Activated naive CD4-positive, alpha-beta T cell treated with anti-CD3 and anti-CD28 coated beads, Interleukin-2, amount 10 ng/mL, durations not matched to agents 7 days and 5 days (primary cell): Measurements from ENCODE around the gene SLC22A5.

ENCODE experiments used
- CTCF ChIA-PET: fragments of 350-600 bp; sonication (Branson Sonifier 250); formaldehyde crosslinking; loops from one replicate; lab custom pipeline; 2021; ENCODE audit warnings: antibody characterized with exemption; lab: Charles Lee
- DNase-seq: peaks from one replicate; pipeline ENCODE4 v3.0.0-alpha.2; 2020
- H3K27ac Mint-ChIP-seq: one replicate; pipeline ENCODE4 v1.8.0; 2021; ENCODE audit warnings: mild to moderate bottlenecking, moderate library complexity, mixed read lengths
- H3K27me3 Mint-ChIP-seq: one replicate; pipeline ENCODE4 v1.8.0; 2021; ENCODE audit warnings: mild to moderate bottlenecking, mixed read lengths
- H3K36me3 Mint-ChIP-seq: one replicate; pipeline ENCODE4 v1.8.0; 2021; ENCODE audit warnings: mixed read lengths
- H3K4me1 Mint-ChIP-seq: one replicate; pipeline ENCODE4 v1.8.0; 2021; ENCODE audit warnings: mixed read lengths
- H3K4me3 Mint-ChIP-seq: one replicate; pipeline ENCODE4 v1.8.0; 2021; ENCODE audit warnings: mild to moderate bottlenecking, moderate library complexity, mixed read lengths
- H3K9me3 Mint-ChIP-seq: one replicate; pipeline ENCODE4 v1.8.0; 2021; ENCODE audit warnings: mixed read lengths

Gene SLC22A5

GRCh38 chr5:132425975-132426524, 56.5 kb downstream of the SLC22A5 start:
- peak overlapping the region; percentile 98 for H3K27ac Mint-ChIP-seq
- H3K27me3 Mint-ChIP-seq: no peaks in the 10 kb centered on the region
- peak overlapping the region; percentile 56 for H3K4me3 Mint-ChIP-seq
- H3K9me3 Mint-ChIP-seq: no peaks in the 10 kb centered on the region
- CTCF ChIA-PET: interaction anchor here (0.7 to 7.6 kb wide), 17 partner anchors 9 to 79 kb away, joined by 3 to 87 read pairs (median 8); partner anchors contain the start of gene IRF1
- DNase-seq: no peak
- H3K4me1 Mint-ChIP-seq: peaks cover 100% of the 10 kb centered on the region
- peaks cover 64% of the 10 kb centered on the region for H3K36me3 Mint-ChIP-seq

GRCh38 chr5:132426525-132427138, 57.1 kb downstream of the SLC22A5 start:
- Mint-ChIP-seq H3K27me3 (no peaks in the 10 kb centered on the region), H3K36me3 (peaks cover 63% of the 10 kb centered on the region), H3K4me3 (peak overlapping the region; percentile 56), H3K27ac (peak overlapping the region; percentile 98), H3K9me3 (no peaks in the 10 kb centered on the region), H3K4me1 (peaks cover 100% of the 10 kb centered on the region)
- CTCF ChIA-PET: interaction anchor here (0.7 to 7.6 kb wide), 18 partner anchors 10 to 78 kb away, joined by 3 to 87 read pairs (median 7); partner anchors contain the start of gene IRF1
- DNase-seq: peak; percentile 81

DNA sequence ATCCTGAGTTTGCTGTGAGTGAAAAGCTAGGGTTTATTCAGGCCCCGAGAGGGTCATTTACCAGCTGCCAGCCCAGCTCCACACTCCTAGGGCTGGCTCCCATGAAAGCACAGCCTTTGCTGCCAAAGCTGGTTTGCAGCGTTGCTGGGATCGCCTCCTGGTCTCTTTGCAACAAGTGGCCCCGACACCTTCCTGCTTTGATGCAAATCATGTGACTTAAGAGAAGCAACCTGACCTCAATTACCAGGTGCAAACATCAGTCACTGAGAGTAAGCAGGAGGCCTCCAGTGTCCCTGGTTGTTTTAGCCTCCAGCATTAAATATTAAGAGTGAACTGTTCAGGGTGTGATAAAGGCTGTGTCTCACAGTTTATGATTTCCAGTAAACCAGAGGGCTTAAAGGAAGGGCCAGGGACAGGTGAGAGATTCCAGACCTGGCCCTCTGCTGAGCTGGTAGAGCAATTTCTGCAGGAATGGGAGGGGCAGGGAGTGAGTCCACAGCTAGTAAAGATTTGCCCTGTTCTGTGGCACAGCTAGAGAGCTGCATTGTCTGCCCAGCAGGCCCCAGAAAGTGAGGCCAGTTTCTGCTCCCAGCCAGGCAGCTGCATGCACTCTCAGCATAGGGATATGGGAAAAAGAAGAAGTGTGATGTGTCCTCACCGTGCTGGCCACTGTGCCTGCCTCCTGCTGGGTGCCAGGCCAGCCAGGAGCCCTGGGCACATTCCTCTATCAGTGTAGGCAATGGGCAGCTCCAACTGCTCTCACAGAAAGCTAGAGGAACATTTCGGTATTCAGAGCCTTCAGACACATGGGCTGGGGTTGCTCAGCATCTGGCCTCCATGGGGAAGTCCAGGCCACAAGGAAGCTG, 58.0 kb downstream of the SLC22A5 start:
- H3K9me3 Mint-ChIP-seq: no peaks in the 10 kb centered on the region
- peak overlapping the region; percentile 56 for H3K4me3 Mint-ChIP-seq
- peak; percentile 78 for DNase-seq
- peaks cover 68% of the 10 kb centered on the region for H3K36me3 Mint-ChIP-seq
- H3K27ac Mint-ChIP-seq: peak overlapping the region; percentile 98
- H3K27me3 Mint-ChIP-seq: no peaks in the 10 kb centered on the region
- CTCF ChIA-PET: interaction anchor here (1.0 to 7.6 kb wide), 14 partner anchors 9 to 78 kb away, joined by 3 to 87 read pairs (median 8); partner anchors contain the start of gene IRF1
- H3K4me1 Mint-ChIP-seq: peaks cover 100% of the 10 kb centered on the region

DNA sequence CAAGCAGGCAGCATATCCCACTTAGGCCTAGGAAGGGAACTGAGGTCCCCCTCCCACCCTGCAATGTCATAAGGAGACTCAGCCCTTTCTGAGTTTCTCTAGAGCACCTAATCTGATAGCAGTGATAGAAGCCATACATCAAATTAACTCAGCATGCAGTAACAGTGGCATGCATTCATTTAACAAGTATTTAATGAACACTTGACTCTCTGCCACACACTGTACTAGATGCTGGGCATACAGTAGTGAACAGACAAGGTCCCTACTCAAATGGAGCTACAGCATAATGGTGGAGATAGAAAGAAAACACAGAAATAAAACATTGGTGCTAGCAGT, 58.6 kb downstream of the SLC22A5 start:
- H3K4me1 Mint-ChIP-seq: peaks cover 100% of the 10 kb centered on the region
- DNase-seq: no peak
- CTCF ChIA-PET: interaction anchor here (0.8 to 7.6 kb wide), 9 partner anchors 9 to 69 kb away, joined by 3 to 87 read pairs (median 20); partner anchors contain the start of gene IRF1
- H3K27ac Mint-ChIP-seq: peak overlapping the region; percentile 98
- H3K4me3 Mint-ChIP-seq: peak overlapping the region; percentile 56
- H3K9me3 Mint-ChIP-seq: no peaks in the 10 kb centered on the region
- no peaks in the 10 kb centered on the region for H3K27me3 Mint-ChIP-seq
- peaks cover 68% of the 10 kb centered on the region for H3K36me3 Mint-ChIP-seq

DNA sequence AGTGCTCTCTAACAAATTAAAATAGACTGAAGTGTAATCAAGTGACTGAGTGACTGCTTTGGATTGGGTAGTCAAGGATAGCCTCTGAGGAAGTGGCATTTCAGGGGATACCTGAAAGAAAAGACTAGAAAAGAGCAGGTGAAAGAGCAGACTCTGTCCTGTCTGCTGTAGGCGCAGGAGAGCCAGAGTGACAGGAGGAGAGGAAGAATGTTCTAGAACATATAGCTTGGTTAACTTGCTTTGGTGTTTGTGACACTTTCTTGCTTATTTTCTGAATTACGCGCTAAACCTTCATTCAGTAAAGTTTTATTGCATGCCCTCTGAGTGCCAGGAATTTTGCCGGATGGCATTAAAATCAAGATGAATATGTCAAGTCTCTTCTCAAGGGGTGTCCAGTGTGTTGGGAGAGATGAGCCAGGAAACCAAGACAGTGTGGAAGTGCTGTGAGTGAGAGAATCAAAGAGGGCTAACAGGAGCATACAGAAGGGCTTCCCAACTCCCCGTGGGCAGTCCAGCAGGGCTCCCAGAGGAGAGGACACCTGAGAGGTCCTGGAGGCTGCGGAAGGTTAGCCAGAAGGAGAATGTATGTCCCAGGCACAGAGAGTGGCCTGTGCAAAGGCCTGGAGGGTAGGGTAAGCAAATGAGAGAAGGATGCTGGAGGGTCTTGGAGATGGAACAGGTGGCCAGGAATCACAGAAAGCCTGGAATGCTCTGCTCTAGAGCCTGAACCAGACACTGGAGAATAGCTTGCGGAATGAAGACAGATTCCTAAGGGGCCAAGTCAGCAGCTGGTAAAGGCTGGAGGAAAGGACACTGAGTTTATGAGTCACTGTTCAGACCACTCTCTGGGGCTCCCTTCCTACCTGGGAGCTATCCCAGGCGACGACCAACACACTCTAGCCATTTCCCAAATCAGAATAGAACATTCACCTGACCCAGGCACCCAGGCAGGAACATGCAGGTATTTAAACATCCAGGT, 59.3 kb downstream of the SLC22A5 start:
- H3K4me3 Mint-ChIP-seq: peak overlapping the region; percentile 56
- CTCF ChIA-PET: interaction anchor here (0.8 to 7.6 kb wide), 7 partner anchors 8 to 69 kb away, joined by 3 to 87 read pairs (median 20); partner anchors contain the start of gene IRF1
- no peak for DNase-seq

DNA sequence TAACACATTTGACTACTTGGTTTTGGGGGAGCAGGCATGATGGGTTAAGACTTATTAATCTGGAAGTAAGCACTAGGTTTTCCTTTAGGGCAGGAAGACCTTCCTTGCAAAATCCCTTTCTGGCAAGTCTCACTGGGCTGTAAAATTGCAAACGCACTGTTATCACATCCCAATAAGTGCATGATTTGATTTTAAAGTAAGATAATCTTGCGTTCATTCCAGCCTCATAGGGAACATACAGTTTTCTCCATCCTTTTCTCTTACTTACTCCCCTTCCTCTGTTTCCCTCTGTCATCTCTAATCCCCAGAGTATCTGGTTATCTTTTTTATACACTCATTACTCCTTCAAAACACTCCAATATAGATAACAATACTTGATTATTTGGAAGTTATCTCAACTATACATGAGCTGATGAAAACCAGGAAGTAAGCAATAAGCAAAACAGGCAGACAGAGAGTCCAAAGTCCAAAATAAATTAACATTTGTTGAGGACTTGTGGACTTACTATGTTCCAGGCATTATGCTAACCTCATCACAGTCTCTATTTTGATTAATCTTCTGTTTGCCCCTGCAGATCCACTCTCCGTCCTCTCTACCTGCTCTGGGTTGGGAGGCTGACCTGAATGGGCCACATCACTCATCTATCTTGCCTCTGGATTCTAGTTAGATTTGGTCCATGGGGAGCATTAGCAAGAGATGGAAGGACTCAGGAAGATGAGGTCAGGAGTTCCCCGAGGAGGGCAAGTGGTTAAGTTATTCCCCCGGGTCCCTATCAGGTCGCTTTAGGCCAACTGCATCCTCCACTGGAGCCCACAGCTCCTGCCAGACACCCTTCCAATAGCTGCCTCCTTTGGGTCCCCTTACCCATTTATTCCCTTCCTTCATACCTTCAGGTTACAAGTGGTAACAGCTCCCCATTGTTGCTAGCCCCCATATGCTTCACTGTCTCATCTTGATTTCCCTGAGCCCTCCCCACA, 60.2 kb downstream of the SLC22A5 start:
- CTCF ChIA-PET: interaction anchor here (0.7 to 1.8 kb wide), 3 partner anchors 7 to 388 kb away, joined by 3 to 5 read pairs (median 3); no protein-coding TSS in a partner anchor
- H3K36me3 Mint-ChIP-seq: peaks cover 64% of the 10 kb centered on the region
- H3K4me3 Mint-ChIP-seq: no peak overlapping the region

More for the DNA sequence above, 59.3 kb downstream of the SLC22A5 start:
- H3K4me1 Mint-ChIP-seq: peaks cover 95% of the 10 kb centered on the region
- no peaks in the 10 kb centered on the region for H3K27me3 Mint-ChIP-seq
- peaks cover 62% of the 10 kb centered on the region for H3K36me3 Mint-ChIP-seq
- H3K27ac Mint-ChIP-seq: peak overlapping the region; percentile 98
- H3K9me3 Mint-ChIP-seq: no peaks in the 10 kb centered on the region

GRCh38 chr5:132430746-132431145, 61.2 kb downstream of the SLC22A5 start:
- peaks cover 70% of the 10 kb centered on the region for H3K36me3 Mint-ChIP-seq
- no peaks in the 10 kb centered on the region for H3K9me3 Mint-ChIP-seq
- H3K4me3 Mint-ChIP-seq: no peak overlapping the region
- peaks cover 94% of the 10 kb centered on the region for H3K4me1 Mint-ChIP-seq
- peak overlapping the region; percentile 84 for H3K27ac Mint-ChIP-seq
- CTCF ChIA-PET: interaction anchor here (0.7 kb wide), 1 partner anchor 389 kb away, joined by 3 read pairs; no protein-coding TSS in a partner anchor
- no peaks in the 10 kb centered on the region for H3K27me3 Mint-ChIP-seq
- no peak for DNase-seq

More for the DNA sequence above, 60.2 kb downstream of the SLC22A5 start:
- Mint-ChIP-seq H3K27ac (peak overlapping the region; percentile 85), H3K4me1 (peaks cover 94% of the 10 kb centered on the region), H3K9me3 (no peaks in the 10 kb centered on the region), H3K27me3 (no peaks in the 10 kb centered on the region)
- no peak for DNase-seq

DNA sequence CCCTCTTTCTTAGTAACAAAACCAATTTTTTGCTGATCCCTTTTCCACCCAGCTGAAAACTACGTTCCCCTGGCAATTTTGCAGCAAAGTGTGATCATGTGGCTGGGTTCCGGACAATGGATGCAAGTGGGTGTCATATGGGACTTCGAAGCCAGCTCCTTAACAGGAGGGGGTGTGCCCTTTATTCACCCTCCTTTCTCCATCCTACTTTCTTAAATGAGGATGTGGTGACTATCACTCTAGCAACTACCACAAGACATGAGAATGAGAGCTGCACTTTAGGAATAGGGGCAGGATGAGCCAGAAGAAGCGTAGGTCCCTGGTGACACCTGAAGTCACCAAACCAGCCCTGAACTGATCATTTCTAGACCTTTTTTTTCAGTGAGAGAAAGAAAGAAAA, 62.1 kb downstream of the SLC22A5 start:
- Mint-ChIP-seq H3K27me3 (no peaks in the 10 kb centered on the region), H3K9me3 (no peaks in the 10 kb centered on the region), H3K27ac (peak overlapping the region; percentile 84), H3K4me1 (peaks cover 93% of the 10 kb centered on the region), H3K36me3 (peaks cover 74% of the 10 kb centered on the region), H3K4me3 (no peak overlapping the region)
- DNase-seq: no peak
- CTCF ChIA-PET: interaction anchor here (1.3 kb wide), 1 partner anchor 35 kb away, joined by 4 read pairs; no protein-coding TSS in a partner anchor

GRCh38 chr5:132433141-132433540, 63.6 kb downstream of the SLC22A5 start:
- Mint-ChIP-seq H3K4me3 (no peak overlapping the region), H3K27ac (no peak overlapping the region), H3K36me3 (peaks cover 71% of the 10 kb centered on the region), H3K9me3 (no peaks in the 10 kb centered on the region), H3K27me3 (no peaks in the 10 kb centered on the region), H3K4me1 (peaks cover 93% of the 10 kb centered on the region)
- no peak for DNase-seq
- CTCF ChIA-PET: interaction anchor here (1.3 kb wide), 1 partner anchor 33 kb away, joined by 4 read pairs; no protein-coding TSS in a partner anchor

- H3K9me3 Mint-ChIP-seq: no peaks in the 10 kb centered on the region
- no peak overlapping the region for H3K4me3 Mint-ChIP-seq
- H3K27ac Mint-ChIP-seq: peak overlapping the region; percentile 40
- CTCF ChIA-PET: no interaction called here
- H3K4me1 Mint-ChIP-seq: peaks cover 91% of the 10 kb centered on the region
- H3K27me3 Mint-ChIP-seq: no peaks in the 10 kb centered on the region
- peak; percentile 13 for DNase-seq
- peaks cover 65% of the 10 kb centered on the region for H3K36me3 Mint-ChIP-seq
Measured at GRCh38 chr5:132434416-132435286, 65.1 kb downstream of the SLC22A5 start.

GRCh38 chr5:132435447-132435846, 65.9 kb downstream of the SLC22A5 start:
- Mint-ChIP-seq H3K36me3 (peaks cover 64% of the 10 kb centered on the region), H3K27ac (peak overlapping the region; percentile 63), H3K9me3 (no peaks in the 10 kb centered on the region), H3K4me1 (peaks cover 91% of the 10 kb centered on the region), H3K4me3 (no peak overlapping the region), H3K27me3 (no peaks in the 10 kb centered on the region)
- no peak for DNase-seq
- CTCF ChIA-PET: interaction anchor here (2.3 kb wide), 1 partner anchor 65 kb away, joined by 5 read pairs; no protein-coding TSS in a partner anchor
